ENCODE results near the gene PCSK9. TPM values are rescaled to one million over a fixed set of nuclear protein-coding genes. Genes with fewer than 3 reads are reported as not detected.

PCSK9 gene
- total and polyA plus RNA-seq, 3 donors from 2014 or later, result 1.1 to 1.9 (median 1.3) TPM

DNA sequence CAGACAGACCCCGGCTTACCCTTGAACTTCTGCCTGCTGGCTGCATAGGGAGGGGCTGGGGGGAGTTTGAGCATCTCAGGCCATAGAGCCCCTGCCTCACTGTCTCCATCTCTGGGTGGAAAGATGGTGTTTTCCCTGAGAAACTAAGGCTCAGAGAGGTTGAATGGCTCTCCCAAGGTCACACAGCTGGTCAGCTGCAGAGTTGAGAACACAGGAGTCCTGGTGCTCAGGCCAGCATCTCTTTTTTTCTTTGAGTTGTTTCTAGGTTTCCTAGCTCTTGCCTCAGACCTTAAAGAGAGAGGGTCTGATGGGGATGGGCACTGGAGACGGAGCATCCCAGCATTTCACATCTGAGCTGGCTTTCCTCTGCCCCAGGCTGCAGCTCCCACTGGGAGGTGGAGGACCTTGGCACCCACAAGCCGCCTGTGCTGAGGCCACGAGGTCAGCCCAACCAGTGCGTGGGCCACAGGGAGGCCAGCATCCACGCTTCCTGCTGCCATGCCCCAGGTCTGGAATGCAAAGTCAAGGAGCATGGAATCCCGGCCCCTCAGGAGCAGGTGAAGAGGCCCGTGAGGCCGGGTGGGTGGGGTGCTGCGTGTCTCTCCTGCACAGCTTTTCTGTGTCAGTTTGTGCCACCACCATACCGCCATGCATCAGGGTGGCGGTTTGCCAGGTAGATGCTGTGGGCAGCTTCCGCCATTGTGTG, 21.8 kb downstream of the PCSK9 start:
- no peak overlapping the region for H3K27ac ChIP-seq
- intact Hi-C loops (cut with DNase I; ENCODE audit: low total_unique reads), result no loop called here

DNA sequence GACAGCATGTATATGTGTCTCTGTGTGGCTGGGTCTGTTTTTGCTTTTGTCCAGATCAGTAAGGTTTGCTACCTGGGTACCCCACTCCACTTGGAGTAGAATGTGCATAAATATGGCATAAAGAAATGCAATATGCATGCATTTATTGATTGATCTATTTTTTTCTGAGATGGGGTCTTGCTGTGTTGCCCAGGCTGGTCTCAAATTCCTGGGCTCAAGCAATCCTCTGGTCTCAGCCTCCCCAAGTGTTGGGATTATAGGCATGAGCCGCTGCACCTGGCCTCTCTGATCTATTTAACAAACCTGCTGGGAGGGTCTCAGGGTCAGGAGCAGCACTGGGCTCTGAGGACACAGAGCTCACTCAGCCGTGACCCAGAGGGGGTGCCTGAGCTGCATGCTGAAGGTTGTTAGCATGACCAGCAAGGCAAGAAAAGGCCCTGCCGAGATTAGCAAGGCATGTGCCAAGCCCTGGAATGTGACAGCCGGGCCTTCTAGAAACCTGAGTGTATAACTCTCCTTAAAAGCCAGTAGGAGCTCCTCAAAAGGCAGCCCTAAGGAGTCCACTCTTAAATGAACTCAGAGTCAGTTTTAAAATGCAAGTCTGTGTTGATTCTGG, 22.5 kb downstream of the PCSK9 start:
- Histone ChIP-seq H3K9me3 (no peaks in the 10 kb centered on the region), H3K4me1 (no peaks in the 10 kb centered on the region), H3K36me3 (ENCODE audit: low read depth, missing control alignments) (no peaks in the 10 kb centered on the region), H3K27me3 (no peaks in the 10 kb centered on the region), H3K4me3 (no peak overlapping the region), H3K27ac (no peak overlapping the region)
- no peak for DNase-seq
- WGBS, 2 donors, result 71 to 75% methylated on average over 4 of the region's 4 CpGs
- intact Hi-C loops (cut with DNase I; ENCODE audit: low total_unique reads), result no loop called here
- TF ChIP-seq, protein P1, sequence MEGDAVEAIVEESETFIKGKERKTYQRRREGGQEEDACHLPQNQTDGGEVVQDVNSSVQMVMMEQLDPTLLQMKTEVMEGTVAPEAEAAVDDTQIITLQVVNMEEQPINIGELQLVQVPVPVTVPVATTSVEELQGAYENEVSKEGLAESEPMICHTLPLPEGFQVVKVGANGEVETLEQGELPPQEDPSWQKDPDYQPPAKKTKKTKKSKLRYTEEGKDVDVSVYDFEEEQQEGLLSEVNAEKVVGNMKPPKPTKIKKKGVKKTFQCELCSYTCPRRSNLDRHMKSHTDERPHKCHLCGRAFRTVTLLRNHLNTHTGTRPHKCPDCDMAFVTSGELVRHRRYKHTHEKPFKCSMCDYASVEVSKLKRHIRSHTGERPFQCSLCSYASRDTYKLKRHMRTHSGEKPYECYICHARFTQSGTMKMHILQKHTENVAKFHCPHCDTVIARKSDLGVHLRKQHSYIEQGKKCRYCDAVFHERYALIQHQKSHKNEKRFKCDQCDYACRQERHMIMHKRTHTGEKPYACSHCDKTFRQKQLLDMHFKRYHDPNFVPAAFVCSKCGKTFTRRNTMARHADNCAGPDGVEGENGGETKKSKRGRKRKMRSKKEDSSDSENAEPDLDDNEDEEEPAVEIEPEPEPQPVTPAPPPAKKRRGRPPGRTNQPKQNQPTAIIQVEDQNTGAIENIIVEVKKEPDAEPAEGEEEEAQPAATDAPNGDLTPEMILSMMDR (IDR thresholded peaks at IDR 0.05), result no peak
- no peak for TF ChIP-seq POLR2A (IDR thresholded peaks at IDR 0.05)

More for the DNA sequence above, 21.8 kb downstream of the PCSK9 start:
- Histone ChIP-seq H3K27me3 (no peaks in the 10 kb centered on the region), H3K4me1 (no peaks in the 10 kb centered on the region), H3K36me3 (ENCODE audit: low read depth, missing control alignments) (no peaks in the 10 kb centered on the region), H3K4me3 (no peak overlapping the region), H3K9me3 (no peaks in the 10 kb centered on the region)
- TF ChIP-seq POLR2A (IDR thresholded peaks at IDR 0.05), result no peak
- TF ChIP-seq, protein P1 (IDR thresholded peaks at IDR 0.05), result no peak
- no peak for DNase-seq
- WGBS, 2 donors, result 79 to 82% methylated on average over 9 to 13 of the region's 13 CpGs

DNA sequence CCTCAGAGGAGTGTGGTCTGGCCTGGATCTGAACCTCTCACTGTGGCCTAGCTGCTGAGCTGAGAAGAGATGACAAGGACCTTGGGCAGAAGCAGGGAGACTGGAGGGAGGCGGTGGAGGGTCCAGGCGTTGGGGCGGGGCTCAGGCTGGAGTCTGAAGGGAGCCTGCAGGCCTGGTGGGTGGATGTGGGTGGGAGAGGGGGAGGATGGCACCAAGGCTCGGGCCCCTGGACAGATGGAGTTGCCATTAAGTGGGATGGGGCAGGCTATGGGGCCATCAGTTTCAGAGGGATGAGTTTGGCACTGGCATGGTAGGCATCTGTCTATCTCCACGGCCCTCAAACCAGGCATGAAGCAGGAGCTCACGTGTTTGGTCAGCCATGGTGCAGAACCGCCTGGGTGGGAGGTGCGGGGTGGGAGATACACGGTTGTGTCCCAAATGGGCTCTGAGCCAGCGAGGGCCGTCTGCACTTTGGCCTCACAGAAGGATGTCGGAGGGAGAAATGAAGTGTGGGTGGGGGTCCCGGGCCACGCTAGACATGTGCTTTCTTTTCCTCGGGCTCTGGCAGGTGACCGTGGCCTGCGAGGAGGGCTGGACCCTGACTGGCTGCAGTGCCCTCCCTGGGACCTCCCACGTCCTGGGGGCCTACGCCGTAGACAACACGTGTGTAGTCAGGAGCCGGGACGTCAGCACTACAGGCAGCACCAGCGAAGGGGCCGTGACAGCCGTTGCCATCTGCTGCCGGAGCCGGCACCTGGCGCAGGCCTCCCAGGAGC, 23.6 kb downstream of the PCSK9 start:
- no peaks in the 10 kb centered on the region for H3K27me3 ChIP-seq
- DNase-seq, result no peak
- H3K9me3 ChIP-seq, result no peaks in the 10 kb centered on the region
- H3K27ac ChIP-seq, result no peak overlapping the region
- H3K36me3 ChIP-seq (ENCODE audit: low read depth, missing control alignments), result no peaks in the 10 kb centered on the region
- intact Hi-C loops (cut with DNase I; ENCODE audit: low total_unique reads), result no loop called here
- WGBS, 2 donors, result 92 to 95% methylated on average over 14 to 29 of the region's 29 CpGs
- no peaks in the 10 kb centered on the region for H3K4me1 ChIP-seq
- TF ChIP-seq POLR2A (IDR thresholded peaks at IDR 0.05), result no peak
- TF ChIP-seq, protein P1 (IDR thresholded peaks at IDR 0.05), result no peak
- H3K4me3 ChIP-seq, result no peak overlapping the region

DNA sequence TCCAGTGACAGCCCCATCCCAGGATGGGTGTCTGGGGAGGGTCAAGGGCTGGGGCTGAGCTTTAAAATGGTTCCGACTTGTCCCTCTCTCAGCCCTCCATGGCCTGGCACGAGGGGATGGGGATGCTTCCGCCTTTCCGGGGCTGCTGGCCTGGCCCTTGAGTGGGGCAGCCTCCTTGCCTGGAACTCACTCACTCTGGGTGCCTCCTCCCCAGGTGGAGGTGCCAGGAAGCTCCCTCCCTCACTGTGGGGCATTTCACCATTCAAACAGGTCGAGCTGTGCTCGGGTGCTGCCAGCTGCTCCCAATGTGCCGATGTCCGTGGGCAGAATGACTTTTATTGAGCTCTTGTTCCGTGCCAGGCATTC, 24.2 kb downstream of the PCSK9 start:
- no peak overlapping the region for H3K27ac ChIP-seq
- H3K4me1 ChIP-seq, result no peaks in the 10 kb centered on the region
- no peaks in the 10 kb centered on the region for H3K36me3 ChIP-seq (ENCODE audit: low read depth, missing control alignments)
- DNase-seq, result no peak
- no peak for TF ChIP-seq POLR2A (IDR thresholded peaks at IDR 0.05)
- TF ChIP-seq, protein P1 (IDR thresholded peaks at IDR 0.05), result no peak
- no peak overlapping the region for H3K4me3 ChIP-seq
- no peaks in the 10 kb centered on the region for H3K27me3 ChIP-seq
- H3K9me3 ChIP-seq, result no peaks in the 10 kb centered on the region
- intact Hi-C loops (cut with DNase I; ENCODE audit: low total_unique reads), result no loop called here
- WGBS, 2 donors, result 88 to 100% methylated on average over 5 to 9 of the region's 9 CpGs

Measured in testis (tissue), 3 donors.